Psoas muscle (tissue), 8 donors: ENCODE data around the gene TPP2. TPM values are rescaled to one million over a fixed set of nuclear protein-coding genes. Genes with fewer than 3 reads are reported as not detected.

ENCODE experiments used
- ATAC-seq, 4 donors: fragments of 200-7000 bp; cut with Tn5 transposase; one replicate each; pipeline ENCODE4 v1.9.1; 2020; ENCODE audit warnings: moderate library complexity in 3 of 4, mild to moderate bottlenecking in 2 of 4
- DNase-seq, 2 donors: peaks; one replicate each; pipeline ENCODE4 v3.0.0-alpha.2; 2020
- H3K27ac ChIP-seq: fragments of 200-600 bp; one replicate; pipeline ENCODE4 v1.8.0; 2022
- H3K27me3 ChIP-seq, 3 donors: fragments of 200-600 bp in 1 of 3; one replicate each; pipeline versions ENCODE4 v1.6.1 to v1.8.0; 2013 to 2022; ENCODE audit warnings: low read length in 2 of 3, mild to moderate bottlenecking in 2 of 3, moderate library complexity in 1 of 3; ENCODE audit not compliant: insufficient read depth in 3 of 3
- H3K36me3 ChIP-seq, 2 donors: fragments of 200-600 bp in 1 of 2; one replicate each; pipeline versions ENCODE4 v1.6.1 to v1.8.0; 2013 to 2022; ENCODE audit warnings: low read depth in 1 of 2, mild to moderate bottlenecking in 1 of 2, moderate library complexity in 1 of 2; ENCODE audit not compliant: insufficient read depth in 1 of 2
- H3K4me1 ChIP-seq: fragments of 200-600 bp; one replicate; pipeline ENCODE4 v1.8.0; 2022
- H3K4me3 ChIP-seq: fragments of 200-600 bp; one replicate; pipeline ENCODE4 v1.8.0; 2022; ENCODE audit warnings: mild to moderate bottlenecking
- H3K9me3 ChIP-seq: fragments of 200-600 bp; one replicate; pipeline ENCODE4 v1.8.0; 2022
- WGBS, 3 donors: extraction: QIAGEN DNeasy Blood & Tissue Kit; methylation state at CpG; one replicate each; pipeline versions ENCODE4 v1.1.6 to v1.1.7; 2013; 5-methylcytosine and 5-hydroxymethylcytosine counted together
- intact Hi-C, 2 donors: fragments of 100-400 bp; cut with DNase I; formaldehyde crosslinking; loops; one replicate each; pipeline versions ENCODE4 v1.11.0 to v1.14.2; 2022
- polyA plus RNA-seq, 3 donors: library from polyadenylated mRNA; stranded (reverse); fragments of 200-250 nt; gene quantifications; one replicate each; pipeline ENCODE4 v1.2.3, GENCODE V29; 2013
- total RNA-seq, 4 donors: library from RNA; stranded (reverse); fragmentation: NEBNext Ultra II Directional in 2 of 4; extraction: Animal tissue kit (Norgen Biotek cat#: 25700) in 2 of 4; gene quantifications; one replicate each; pipeline versions ENCODE4 v1.2.1 to v1.2.4, GENCODE V29; 2021 to 2023
- TF ChIP-seq, protein P1 (sequence below): fragments of 200-600 bp; IDR thresholded peaks from one replicate; pipeline ENCODE4 v1.8.0; 2022; ENCODE audit warnings: antibody characterized with exemption
- donor health status: healthy with polysubstance abuse.
- donor health status: DM: no; HTN: no; CAD: no; lungs with moderate emphysema.
- donor health status: Bipolar disorder and iron deficiency.
- donor health status: healthy.
- donor health status: DM: yes; HTN: yes; CAD: no.
- donor health status: DM: no; HTN: no; CAD: no.
- donor health status: DM: no; HTN: no; CAD: no.
- donor health status: DM: yes; HTN: yes; CAD: no.

TPP2 gene
- total and polyA plus RNA-seq, 7 donors: 22.1 to 45.6 (median 40.3) TPM

- intact Hi-C loops: no loop called here
- peak overlapping the region; percentile 84 for H3K27ac ChIP-seq
- H3K36me3 ChIP-seq: no peaks in the 10 kb centered on the region
- no peaks in the 10 kb centered on the region for H3K27me3 ChIP-seq
- TF ChIP-seq, protein P1, sequence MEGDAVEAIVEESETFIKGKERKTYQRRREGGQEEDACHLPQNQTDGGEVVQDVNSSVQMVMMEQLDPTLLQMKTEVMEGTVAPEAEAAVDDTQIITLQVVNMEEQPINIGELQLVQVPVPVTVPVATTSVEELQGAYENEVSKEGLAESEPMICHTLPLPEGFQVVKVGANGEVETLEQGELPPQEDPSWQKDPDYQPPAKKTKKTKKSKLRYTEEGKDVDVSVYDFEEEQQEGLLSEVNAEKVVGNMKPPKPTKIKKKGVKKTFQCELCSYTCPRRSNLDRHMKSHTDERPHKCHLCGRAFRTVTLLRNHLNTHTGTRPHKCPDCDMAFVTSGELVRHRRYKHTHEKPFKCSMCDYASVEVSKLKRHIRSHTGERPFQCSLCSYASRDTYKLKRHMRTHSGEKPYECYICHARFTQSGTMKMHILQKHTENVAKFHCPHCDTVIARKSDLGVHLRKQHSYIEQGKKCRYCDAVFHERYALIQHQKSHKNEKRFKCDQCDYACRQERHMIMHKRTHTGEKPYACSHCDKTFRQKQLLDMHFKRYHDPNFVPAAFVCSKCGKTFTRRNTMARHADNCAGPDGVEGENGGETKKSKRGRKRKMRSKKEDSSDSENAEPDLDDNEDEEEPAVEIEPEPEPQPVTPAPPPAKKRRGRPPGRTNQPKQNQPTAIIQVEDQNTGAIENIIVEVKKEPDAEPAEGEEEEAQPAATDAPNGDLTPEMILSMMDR: no peak
- WGBS, 3 donors: 80 to 88% (median 83%) methylated on average over 3 of the region's 3 CpGs
- H3K4me1 ChIP-seq: peaks cover 18% of the 10 kb centered on the region
- H3K9me3 ChIP-seq: no peaks in the 10 kb centered on the region
- ATAC-seq: no peak
- no peak for DNase-seq
- no peak overlapping the region for H3K4me3 ChIP-seq
These were observed 3.3 kb upstream of the TPP2 start for GRCh38 chr13:102593466-102593865.

DNA sequence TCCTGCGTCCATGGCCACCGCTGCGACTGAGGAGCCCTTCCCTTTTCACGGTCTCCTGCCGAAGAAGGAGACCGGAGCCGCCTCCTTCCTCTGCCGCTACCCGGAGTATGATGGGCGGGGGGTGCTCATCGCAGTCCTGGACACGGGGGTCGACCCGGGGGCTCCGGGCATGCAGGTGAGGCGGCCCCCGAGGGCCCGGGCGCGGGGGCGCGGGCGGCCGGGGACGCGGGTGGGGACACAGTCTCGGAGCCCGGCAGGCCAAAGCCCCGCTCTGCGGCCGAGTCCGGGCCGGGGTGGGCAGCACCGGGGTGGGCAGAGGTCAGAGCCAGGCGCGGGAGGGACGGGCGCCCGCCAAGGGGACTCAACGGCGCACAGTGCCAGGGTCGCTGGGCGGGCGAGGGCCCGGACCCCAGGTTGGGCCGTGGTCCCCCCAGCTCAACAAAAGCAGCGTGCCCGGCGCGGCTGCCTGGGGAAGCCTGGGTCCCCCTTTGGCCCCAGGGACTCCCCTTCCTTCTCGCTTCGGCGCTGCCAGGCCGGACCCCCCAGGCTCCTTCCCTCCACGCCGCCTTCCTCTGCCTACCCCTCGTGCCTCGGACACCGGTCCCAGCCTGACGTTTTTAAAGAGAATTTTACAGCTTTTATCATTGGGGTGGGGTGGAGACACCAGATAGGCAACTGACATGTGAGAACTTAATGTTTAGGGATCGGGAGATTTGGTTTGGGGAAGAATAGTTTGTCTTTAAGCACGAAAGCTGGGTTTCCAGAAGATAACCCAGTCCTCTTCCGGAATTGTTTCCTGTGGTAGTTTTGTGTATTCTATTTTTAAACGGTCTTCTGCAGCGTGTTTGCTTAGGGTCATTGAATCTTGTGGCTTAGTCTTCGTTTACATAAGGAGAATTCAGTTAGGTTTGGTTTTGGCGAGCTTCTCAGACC lies 509 bp downstream of the TPP2 start:
- H3K4me3 ChIP-seq: peak overlapping the region; percentile 97
- TF ChIP-seq, protein P1: no peak
- 0 to 1% (median 1%) methylated on average over 28 to 67 of the region's 67 CpGs for WGBS, 3 donors
- H3K27me3 ChIP-seq: no peaks in the 10 kb centered on the region
- peak; percentile 40 to 69 for DNase-seq
- peak overlapping the region; percentile 99 for H3K27ac ChIP-seq
- peaks cover 52% of the 10 kb centered on the region for H3K4me1 ChIP-seq
- intact Hi-C loops: loop anchor here (2.0 to 5.0 kb wide), 3 partner anchors 205 to 250 kb away; partner anchors contain the start of gene ERCC5 (in 1 of the 2)
- peak; percentile 10 to 40 (median 20) for ATAC-seq
- H3K9me3 ChIP-seq: no peaks in the 10 kb centered on the region
- H3K36me3 ChIP-seq: no peaks in the 10 kb centered on the region

DNA sequence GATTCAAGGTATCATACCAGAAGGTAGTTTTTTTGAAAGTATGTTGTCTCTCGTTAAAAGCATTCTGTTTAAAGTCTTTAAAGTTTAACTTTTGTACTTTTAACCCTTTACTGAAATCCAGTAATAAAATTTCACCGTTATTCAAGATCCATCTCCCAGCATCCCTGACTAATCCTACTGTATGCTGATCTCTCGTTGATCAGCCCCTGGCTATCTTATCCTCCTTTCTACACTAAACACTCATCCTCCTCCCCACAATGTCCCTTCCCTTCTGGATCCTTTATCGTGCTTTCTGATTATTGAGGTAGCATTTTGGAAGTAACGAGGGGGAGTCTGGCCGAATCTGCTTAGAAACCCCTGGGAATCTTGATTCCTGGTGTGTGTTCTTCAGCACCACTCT lies 1.3 kb downstream of the TPP2 start:
- Histone ChIP-seq H3K9me3 (no peaks in the 10 kb centered on the region), H3K27ac (peak overlapping the region; percentile 99), H3K4me3 (peak overlapping the region; percentile 97), H3K36me3 (no peaks in the 10 kb centered on the region), H3K4me1 (peaks cover 51% of the 10 kb centered on the region), H3K27me3 (no peaks in the 10 kb centered on the region)
- whole genome bisulfite sequencing, 3 donors: 4 to 6% (median 5%) methylated on average over 6 of the region's 6 CpGs
- intact Hi-C loops: loop anchor here (5.0 kb wide), 2 partner anchors 204 to 249 kb away; partner anchors contain the start of gene ERCC5 (in 1 of the 2)
- DNase-seq: no peak
- TF ChIP-seq, protein P1: no peak
- ATAC-seq: no peak

GRCh38 chr13:102599426-102600012 lies 2.7 kb downstream of the TPP2 start:
- 61 to 82% (median 67%) methylated on average over 3 of the region's 3 CpGs for WGBS, 3 donors
- Histone ChIP-seq H3K27me3 (no peaks in the 10 kb centered on the region), H3K27ac (no peak overlapping the region), H3K9me3 (no peaks in the 10 kb centered on the region), H3K36me3 (peaks cover 0 to under 1% of the 10 kb centered on the region in 2 donors), H3K4me3 (peak overlapping the region; percentile 97), H3K4me1 (peaks cover 59% of the 10 kb centered on the region)
- intact Hi-C loops: loop anchor here (5.0 kb wide), 2 partner anchors 203 to 248 kb away; partner anchors contain the start of gene ERCC5 (in 1 of the 2)
- no peak for ATAC-seq
- DNase-seq: no peak
- TF ChIP-seq, protein P1: no peak
